Caki2 (cell line): ENCODE results near the gene LCOR. TPM values are rescaled to one million over a fixed set of nuclear protein-coding genes. Genes with fewer than 3 reads are reported as not detected.
"Not testable (repeated sequence)": the region's sequence is repeated elsewhere in the genome, so short reads cannot be mapped to it uniquely, and the experiment has no call there.

Experiments
- DNase-seq: peaks from one replicate; pipeline ENCODE4 v3.0.0-alpha.2; 2015; ENCODE audit warnings: low read depth
- in situ Hi-C: cut with HindIII; loops from 2 replicates; pipeline ENCODE4 v1.10.0; 2016; ENCODE audit warnings: low sequenced_read_pairs, low pct_unique_long_range_greater_than_20kb, mixed read lengths
- total RNA-seq: library from RNA; depleted of rRNA; stranded (reverse); fragments of >200 nt; shearing (Covaris generic); gene quantifications from 2 replicates; pipeline ENCODE4 v1.2.3, GENCODE V29; 2014; ENCODE audit warnings: low replicate concordance; rRNA removed

LCOR gene
- total RNA-seq, 1 experiment from 2014 or later, result 9.7 TPM

- in situ Hi-C loops, DNase-seq: not testable (repeated sequence)
Measured at GRCh38 chr10:97033841-97034240, 201.7 kb downstream of the LCOR start.

- DNase-seq, result no peak
- in situ Hi-C loops, result no loop called here
Measured at GRCh38 chr10:97034301-97034700, 202.2 kb downstream of the LCOR start.

- in situ Hi-C loops, result no loop called here
- no peak for DNase-seq
Measured at GRCh38 chr10:97034958-97035769, 203.1 kb downstream of the LCOR start.

- in situ Hi-C loops, result no loop called here
- peak; percentile 62 for DNase-seq
Measured at GRCh38 chr10:97037365-97038361, 205.6 kb downstream of the LCOR start.

- in situ Hi-C loops, result no loop called here
- no peak for DNase-seq
Measured at GRCh38 chr10:97038688-97039087, 206.6 kb downstream of the LCOR start.

- no peak for DNase-seq
- in situ Hi-C loops, result no loop called here
Measured at GRCh38 chr10:97039538-97040247, 207.6 kb downstream of the LCOR start.

- in situ Hi-C loops, result no loop called here
Measured at GRCh38 chr10:97040248-97040584, 208.1 kb downstream of the LCOR start.

GRCh38 chr10:97040706-97041105 lies 208.6 kb downstream of the LCOR start:
- in situ Hi-C loops, result no loop called here
- DNase-seq, result no peak

More at GRCh38 chr10:97040248-97040584, 208.1 kb downstream of the LCOR start:
- no peak for DNase-seq

- no peak for DNase-seq
- in situ Hi-C loops, result no loop called here
Measured at GRCh38 chr10:97042081-97042480, 210.0 kb downstream of the LCOR start.

- in situ Hi-C loops, result no loop called here
- no peak for DNase-seq
Measured at GRCh38 chr10:97042716-97043562, 210.8 kb downstream of the LCOR start.

- DNase-seq, result no peak
- in situ Hi-C loops, result no loop called here
Measured at GRCh38 chr10:97043563-97043855, 211.4 kb downstream of the LCOR start.

Other genes with a start within 250 kb of the LCOR start
- gene TM9SF3, start 245.3 kb upstream of the LCOR start, total RNA-seq, result 13.4 and 32.8 TPM in 2 replicates
- 0.43 and 2.7 TPM in 2 replicates for gene PIK3AP1, start 111.8 kb upstream of the LCOR start, total RNA-seq